ENCODE data around the gene CDH15.
A peak's percentile ranks its signal among the peaks of the same experiment; 100 is the strongest.

CDH15 gene

DNA sequence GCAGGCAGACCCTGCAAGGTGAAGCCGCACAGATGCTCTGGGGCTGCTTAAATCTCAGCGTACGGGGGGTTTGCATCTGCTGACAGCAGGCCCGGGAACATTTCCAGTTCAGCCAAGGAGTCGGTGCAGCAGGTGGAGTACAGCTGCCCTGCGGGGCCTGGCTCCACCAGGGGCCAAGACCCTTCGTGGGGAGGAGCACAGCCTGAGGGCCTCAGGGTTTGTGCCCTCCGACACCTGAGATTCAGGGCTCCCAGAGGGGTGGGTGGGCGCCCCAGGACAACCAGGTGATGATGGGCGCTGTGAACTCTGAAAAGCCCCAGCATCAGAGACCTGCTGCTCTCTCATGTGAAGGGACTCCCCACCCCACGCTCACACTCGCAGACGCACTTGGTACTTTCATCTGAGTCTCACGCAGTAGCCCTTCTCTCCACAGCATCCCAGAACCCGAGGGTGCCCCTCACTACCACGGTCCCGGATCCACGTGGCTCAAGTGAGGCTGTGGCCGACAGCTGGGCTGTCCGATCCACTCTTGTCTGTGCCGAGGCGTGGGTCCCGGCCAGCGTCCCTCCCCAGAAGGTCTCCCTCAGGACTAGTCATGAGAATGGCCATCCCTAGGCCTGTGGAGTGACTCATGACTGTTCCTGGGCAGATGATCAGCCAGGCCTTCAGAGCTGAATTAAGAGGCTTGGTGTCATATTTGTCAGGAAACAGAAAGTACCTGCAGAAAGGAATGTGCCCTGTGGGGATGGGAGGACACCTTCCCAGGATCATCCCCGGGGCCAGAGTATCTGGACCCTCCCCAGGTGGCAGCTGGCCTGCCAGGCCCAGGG, 48.3 kb upstream of the CDH15 start:
- Histone ChIP-seq H4K20me1 (ENCODE audit: low read depth, low read length) (no peaks in the 10 kb centered on the region), H3K9ac (ENCODE audit: low read length) (peak overlapping the region; percentile 54), H3K27ac (ENCODE audit: low read depth, low read length) (peak overlapping the region; percentile 94), H3K4me3 (ENCODE audit: insufficient read depth, low read length, poor library complexity, severe bottlenecking) (no peak overlapping the region), H3K4me2 (ENCODE audit: low read depth, low read length, poor library complexity, severe bottlenecking) (peak overlapping the region; percentile 46), H2AFZ (ENCODE audit: low read depth, low read length, severe bottlenecking) (no peak overlapping the region), H3K9me2 (replicated peaks; ENCODE audit: insufficient read depth, low read length) (no peaks in the 10 kb centered on the region), H3K9me3 (ENCODE audit: insufficient read depth, low read length) (no peaks in the 10 kb centered on the region), H3F3A (ENCODE audit: insufficient read depth) (peaks cover 30% of the 10 kb centered on the region), H3K27me3 (ENCODE audit: low read length) (no peaks in the 10 kb centered on the region), H3K36me3 (ENCODE audit: low read length) (peaks cover 9% of the 10 kb centered on the region; the same call in 1 of the 2 replicates), H3K79me2 (ENCODE audit: insufficient read depth, low read length) (peaks cover 24% of the 10 kb centered on the region; the same call in 1 of the 2 replicates)
- TF ChIP-seq, protein P1, sequence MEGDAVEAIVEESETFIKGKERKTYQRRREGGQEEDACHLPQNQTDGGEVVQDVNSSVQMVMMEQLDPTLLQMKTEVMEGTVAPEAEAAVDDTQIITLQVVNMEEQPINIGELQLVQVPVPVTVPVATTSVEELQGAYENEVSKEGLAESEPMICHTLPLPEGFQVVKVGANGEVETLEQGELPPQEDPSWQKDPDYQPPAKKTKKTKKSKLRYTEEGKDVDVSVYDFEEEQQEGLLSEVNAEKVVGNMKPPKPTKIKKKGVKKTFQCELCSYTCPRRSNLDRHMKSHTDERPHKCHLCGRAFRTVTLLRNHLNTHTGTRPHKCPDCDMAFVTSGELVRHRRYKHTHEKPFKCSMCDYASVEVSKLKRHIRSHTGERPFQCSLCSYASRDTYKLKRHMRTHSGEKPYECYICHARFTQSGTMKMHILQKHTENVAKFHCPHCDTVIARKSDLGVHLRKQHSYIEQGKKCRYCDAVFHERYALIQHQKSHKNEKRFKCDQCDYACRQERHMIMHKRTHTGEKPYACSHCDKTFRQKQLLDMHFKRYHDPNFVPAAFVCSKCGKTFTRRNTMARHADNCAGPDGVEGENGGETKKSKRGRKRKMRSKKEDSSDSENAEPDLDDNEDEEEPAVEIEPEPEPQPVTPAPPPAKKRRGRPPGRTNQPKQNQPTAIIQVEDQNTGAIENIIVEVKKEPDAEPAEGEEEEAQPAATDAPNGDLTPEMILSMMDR (IDR thresholded peaks at IDR 0.05; ENCODE audit: insufficient read depth, low read length, poor library complexity, severe bottlenecking): no peak
- TF ChIP-seq EZH2phosphoT487 (conservative IDR thresholded peaks at IDR 0.05; ENCODE audit: low read length): no peak

DNA sequence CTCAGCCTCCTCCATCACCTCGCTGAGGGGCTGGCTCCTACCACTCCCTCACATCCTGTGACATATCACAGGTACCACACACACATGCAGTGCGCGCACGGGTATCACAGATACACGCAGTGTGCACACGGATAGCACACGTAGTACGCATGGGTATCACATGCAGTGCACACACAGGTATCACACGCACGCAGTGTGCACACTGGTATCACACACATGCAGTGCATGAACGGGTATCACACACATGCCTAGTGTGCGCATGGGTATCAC, 47.8 kb upstream of the CDH15 start:
- peaks cover 12% of the 10 kb centered on the region; the same call in 1 of the 2 replicates for H3K36me3 ChIP-seq (ENCODE audit: low read length)
- no peaks in the 10 kb centered on the region for H3K9me3 ChIP-seq (ENCODE audit: insufficient read depth, low read length)
- TF ChIP-seq, protein P1 (IDR thresholded peaks at IDR 0.05; ENCODE audit: insufficient read depth, low read length, poor library complexity, severe bottlenecking): no peak
- TF ChIP-seq EZH2phosphoT487 (conservative IDR thresholded peaks at IDR 0.05; ENCODE audit: low read length): no peak
- H4K20me1 ChIP-seq (ENCODE audit: low read depth, low read length): no peaks in the 10 kb centered on the region
- H3K27ac ChIP-seq (ENCODE audit: low read depth, low read length): peak overlapping the region; percentile 94
- H3F3A ChIP-seq (ENCODE audit: insufficient read depth): peaks cover 30% of the 10 kb centered on the region
- H3K27me3 ChIP-seq (ENCODE audit: low read length): no peaks in the 10 kb centered on the region
- no peak overlapping the region for H2AFZ ChIP-seq (ENCODE audit: low read depth, low read length, severe bottlenecking)
- H3K9ac ChIP-seq (ENCODE audit: low read length): no peak overlapping the region
- no peak overlapping the region for H3K4me3 ChIP-seq (ENCODE audit: insufficient read depth, low read length, poor library complexity, severe bottlenecking)
- no peak overlapping the region for H3K4me2 ChIP-seq (ENCODE audit: low read depth, low read length, poor library complexity, severe bottlenecking)
- H3K9me2 ChIP-seq (replicated peaks; ENCODE audit: insufficient read depth, low read length): no peaks in the 10 kb centered on the region
- peaks cover 28% of the 10 kb centered on the region; the same call in 1 of the 2 replicates for H3K79me2 ChIP-seq (ENCODE audit: insufficient read depth, low read length)

DNA sequence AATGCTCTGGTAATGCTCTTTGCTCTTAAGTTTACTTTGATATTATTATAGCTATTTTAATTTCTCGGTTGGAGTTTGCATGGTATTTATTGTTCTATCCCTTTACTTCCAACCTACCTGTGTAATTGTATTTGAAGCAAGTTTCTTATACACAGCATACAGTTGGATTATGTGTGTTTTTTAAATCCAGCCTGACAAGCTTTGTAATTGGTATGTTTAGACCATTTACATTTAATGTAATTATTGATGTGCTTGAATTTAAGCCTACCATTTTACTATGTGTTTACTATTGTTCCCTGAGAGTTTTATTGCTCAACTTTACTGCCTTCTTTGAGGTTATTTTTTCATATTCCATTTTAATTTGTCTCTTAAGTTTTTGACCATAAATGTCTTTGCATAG, 42.2 kb upstream of the CDH15 start:
- H3K27ac ChIP-seq (ENCODE audit: low read depth, low read length): no peak overlapping the region
- no peak overlapping the region for H2AFZ ChIP-seq (ENCODE audit: low read depth, low read length, severe bottlenecking)
- H3K9me2 ChIP-seq (replicated peaks; ENCODE audit: insufficient read depth, low read length): no peaks in the 10 kb centered on the region
- H3K9me3 ChIP-seq (ENCODE audit: insufficient read depth, low read length): no peaks in the 10 kb centered on the region
- H4K20me1 ChIP-seq (ENCODE audit: low read depth, low read length): no peaks in the 10 kb centered on the region
- no peak overlapping the region for H3K4me2 ChIP-seq (ENCODE audit: low read depth, low read length, poor library complexity, severe bottlenecking)
- H3K79me2 ChIP-seq (ENCODE audit: insufficient read depth, low read length): peaks cover 48% of the 10 kb centered on the region
- TF ChIP-seq, protein P1 (IDR thresholded peaks at IDR 0.05; ENCODE audit: insufficient read depth, low read length, poor library complexity, severe bottlenecking): no peak
- TF ChIP-seq EZH2phosphoT487 (conservative IDR thresholded peaks at IDR 0.05; ENCODE audit: low read length): no peak
- peaks cover 10% of the 10 kb centered on the region; the same call in 1 of the 2 replicates for H3F3A ChIP-seq (ENCODE audit: insufficient read depth)
- H3K9ac ChIP-seq (ENCODE audit: low read length): no peak overlapping the region
- peaks cover 27% of the 10 kb centered on the region for H3K36me3 ChIP-seq (ENCODE audit: low read length)
- H3K4me3 ChIP-seq (ENCODE audit: insufficient read depth, low read length, poor library complexity, severe bottlenecking): no peak overlapping the region
- no peaks in the 10 kb centered on the region for H3K27me3 ChIP-seq (ENCODE audit: low read length)

Data from SU-DHL-6 (cell line).